Vagina (tissue), 2 donors: ENCODE results near the gene TSPAN32. TPM values are rescaled to one million over a fixed set of nuclear protein-coding genes. Genes with fewer than 3 reads are reported as not detected.
"Not testable (repeated sequence)": the region's sequence is repeated elsewhere in the genome, so short reads cannot be mapped to it uniquely, and the experiment has no call there.

ENCODE experiments used
- DNase-seq, 2 donors: peaks; one replicate each; pipeline ENCODE4 v3.0.0-alpha.2; 2017; ENCODE audit errors: extremely low spot score in 2 of 2
- H3K27ac ChIP-seq: fragments of 200-600 bp; sonication (generic); one replicate; pipeline ENCODE4 v1.5.1; 2019
- H3K27me3 ChIP-seq: fragments of 200-600 bp; sonication (generic); one replicate; pipeline ENCODE4 v1.5.1; 2019
- H3K36me3 ChIP-seq, 2 donors: fragments of 200-600 bp; sonication (generic); one replicate each; pipeline ENCODE4 v1.5.1; 2017 to 2019
- H3K4me1 ChIP-seq: fragments of 200-600 bp; sonication (generic); one replicate; pipeline ENCODE4 v1.5.1; 2019
- H3K4me3 ChIP-seq, 2 donors: fragments of 200-600 bp; sonication (generic); 1 replicate in 1 of 2; 2 replicates in 1 of 2; pipeline ENCODE4 v1.5.1; 2016 to 2019
- H3K9me3 ChIP-seq: fragments of 200-600 bp; sonication (generic); one replicate; pipeline ENCODE4 v1.5.1; 2019
- CTCF ChIP-seq, 3 experiments: fragments of 450-650 bp in 2 of 3; fragments of 200-600 bp in 1 of 3; sonication (generic) in 1 of 3; IDR thresholded peaks; one replicate each; pipeline ENCODE4 v1.5.1; 2017 to 2019; ENCODE audit warnings: antibody characterized with exemption in 3 of 3, mild to moderate bottlenecking in 2 of 3, moderate library complexity in 2 of 3
- POLR2A ChIP-seq, 2 donors: fragments of 450-650 bp; IDR thresholded peaks; one replicate each; pipeline ENCODE4 v1.6.1; 2017; ENCODE audit warnings: antibody characterized with exemption in 2 of 2, mild to moderate bottlenecking in 2 of 2, moderate library complexity in 2 of 2
- POLR2AphosphoS5 ChIP-seq, 2 donors: sonication (generic); formaldehyde crosslinking; IDR thresholded peaks; one replicate each; pipeline ENCODE4 v1.9.0; 2017; ENCODE audit warnings: antibody characterized with exemption in 2 of 2, mild to moderate bottlenecking in 2 of 2, low read depth in 1 of 2; ENCODE audit not compliant: insufficient read depth in 1 of 2
- intact Hi-C: fragments of 100-400 bp; cut with DNase I; formaldehyde crosslinking; loops from one replicate; pipeline ENCODE4 v1.15.1; 2023
- total RNA-seq: library from RNA; depleted of rRNA; stranded (reverse); fragments of >200 nt; gene quantifications from one replicate; pipeline ENCODE4 v1.2.3, GENCODE V29; 2016

TSPAN32 gene
- total RNA-seq, 1 donor from 2014 or later = 3.7 TPM

GRCh38 chr11:2331404-2331803 is 29.6 kb downstream of the TSPAN32 start:
- DNase-seq = no peak
- Histone ChIP-seq H3K4me3 (no peak overlapping the region), H3K9me3 (no peaks in the 10 kb centered on the region), H3K27ac (no peak overlapping the region), H3K27me3 (no peaks in the 10 kb centered on the region), H3K36me3 (no peaks in the 10 kb centered on the region), H3K4me1 (peaks cover 9% of the 10 kb centered on the region)
- TF ChIP-seq POLR2AphosphoS5 (IDR thresholded peaks at IDR 0.05; ENCODE audit: insufficient read depth in 1 of 2, low read depth in 1 of 2) = no peak
- TF ChIP-seq CTCF (IDR thresholded peaks at IDR 0.05) = no peak
- no peak for TF ChIP-seq POLR2A (IDR thresholded peaks at IDR 0.05)
- intact Hi-C loops = no loop called here

GRCh38 chr11:2332569-2332968 is 30.8 kb downstream of the TSPAN32 start:
- H3K4me3 ChIP-seq, H3K4me1 ChIP-seq, H3K36me3 ChIP-seq, H3K27me3 ChIP-seq, intact Hi-C loops, DNase-seq, H3K27ac ChIP-seq, H3K9me3 ChIP-seq: not testable (repeated sequence)

- H3K36me3 ChIP-seq, H3K4me1 ChIP-seq, intact Hi-C loops, H3K27me3 ChIP-seq, H3K9me3 ChIP-seq, DNase-seq, H3K27ac ChIP-seq, H3K4me3 ChIP-seq: not testable (repeated sequence)
Observed at GRCh38 chr11:2333486-2334205, 31.8 kb downstream of the TSPAN32 start.

GRCh38 chr11:2335286-2335685 is 33.5 kb downstream of the TSPAN32 start:
- intact Hi-C loops, H3K4me1 ChIP-seq, H3K36me3 ChIP-seq, DNase-seq, H3K4me3 ChIP-seq, H3K27me3 ChIP-seq, H3K9me3 ChIP-seq, H3K27ac ChIP-seq: not testable (repeated sequence)

- H3K27ac ChIP-seq, DNase-seq, intact Hi-C loops, H3K27me3 ChIP-seq, H3K9me3 ChIP-seq, H3K36me3 ChIP-seq, H3K4me1 ChIP-seq, H3K4me3 ChIP-seq: not testable (repeated sequence)
Observed at GRCh38 chr11:2338760-2339159, 36.9 kb downstream of the TSPAN32 start.

GRCh38 chr11:2342557-2342956 is 40.7 kb downstream of the TSPAN32 start:
- Histone ChIP-seq H3K27me3 (no peaks in the 10 kb centered on the region), H3K9me3 (no peaks in the 10 kb centered on the region), H3K27ac (no peak overlapping the region), H3K36me3 (no peaks in the 10 kb centered on the region), H3K4me1 (no peaks in the 10 kb centered on the region), H3K4me3 (no peak overlapping the region)
- no peak for DNase-seq
- intact Hi-C loops = no loop called here
- TF ChIP-seq CTCF (IDR thresholded peaks at IDR 0.05) = no peak
- no peak for TF ChIP-seq POLR2AphosphoS5 (IDR thresholded peaks at IDR 0.05; ENCODE audit: insufficient read depth in 1 of 2, low read depth in 1 of 2)
- no peak for TF ChIP-seq POLR2A (IDR thresholded peaks at IDR 0.05)

- TF ChIP-seq POLR2A (IDR thresholded peaks at IDR 0.05) = no peak
- TF ChIP-seq POLR2AphosphoS5 (IDR thresholded peaks at IDR 0.05; ENCODE audit: insufficient read depth in 1 of 2, low read depth in 1 of 2) = no peak
- TF ChIP-seq CTCF (IDR thresholded peaks at IDR 0.05) = no peak
- intact Hi-C loops = no loop called here
- no peaks in the 10 kb centered on the region for H3K4me1 ChIP-seq
- DNase-seq = no peak
- H3K4me3 ChIP-seq = no peak overlapping the region
- H3K27ac ChIP-seq = no peak overlapping the region
- no peaks in the 10 kb centered on the region for H3K9me3 ChIP-seq
- H3K36me3 ChIP-seq = no peaks in the 10 kb centered on the region
- H3K27me3 ChIP-seq = no peaks in the 10 kb centered on the region
Observed at GRCh38 chr11:2342981-2343380, 41.2 kb downstream of the TSPAN32 start.
